Measurements from ENCODE around the gene SPDYE4.

Gene SPDYE4

GRCh38 chr17:8708025-8708461 is 50.3 kb downstream of the SPDYE4 start:
- peak in 1 of 2 experiments; percentile 2 for DNase-seq (ENCODE audit: low read depth in 1 of 2, low spot score in 1 of 2)
- Histone ChIP-seq H3K27me3 (ENCODE audit: insufficient read depth, poor library complexity, severe bottlenecking) (no peaks in the 10 kb centered on the region), H3K4me3 (replicated peaks; ENCODE audit: insufficient read depth, low read length) (no peak overlapping the region), H3K27ac (replicated peaks) (no peak overlapping the region)
- TF ChIP-seq REST (IDR thresholded peaks at IDR 0.05; ENCODE audit: insufficient replicate concordance, low read depth) (no peak), POLR2AphosphoS5 (IDR thresholded peaks at IDR 0.05; ENCODE audit: low read depth) (no peak), GABPA (IDR thresholded peaks at IDR 0.05; ENCODE audit: low read depth) (no peak), SPI1 (IDR thresholded peaks at IDR 0.05; ENCODE audit: borderline replicate concordance, low read depth) (no peak), CTCF (IDR thresholded peaks at IDR 0.05; ENCODE audit: insufficient read depth, low read length) (no peak)

GRCh38 chr17:8707332-8708024 is 50.9 kb downstream of the SPDYE4 start:
- DNase-seq (ENCODE audit: low read depth in 1 of 2, low spot score in 1 of 2) = no peak
- TF ChIP-seq REST (IDR thresholded peaks at IDR 0.05; ENCODE audit: insufficient replicate concordance, low read depth) = no peak
- TF ChIP-seq POLR2AphosphoS5 (IDR thresholded peaks at IDR 0.05; ENCODE audit: low read depth) = no peak
- no peak for TF ChIP-seq CTCF (IDR thresholded peaks at IDR 0.05; ENCODE audit: insufficient read depth, low read length)
- TF ChIP-seq GABPA (IDR thresholded peaks at IDR 0.05; ENCODE audit: low read depth) = no peak
- TF ChIP-seq SPI1 (IDR thresholded peaks at IDR 0.05; ENCODE audit: borderline replicate concordance, low read depth) = no peak
- Histone ChIP-seq H3K4me3 (replicated peaks; ENCODE audit: insufficient read depth, low read length) (no peak overlapping the region), H3K27ac (replicated peaks) (no peak overlapping the region), H3K27me3 (ENCODE audit: insufficient read depth, poor library complexity, severe bottlenecking) (no peaks in the 10 kb centered on the region)

GRCh38 chr17:8706431-8706830 is 51.9 kb downstream of the SPDYE4 start:
- H3K27ac ChIP-seq (replicated peaks) = no peak overlapping the region
- DNase-seq (ENCODE audit: low read depth in 1 of 2, low spot score in 1 of 2) = no peak
- no peak for TF ChIP-seq SPI1 (IDR thresholded peaks at IDR 0.05; ENCODE audit: borderline replicate concordance, low read depth)
- TF ChIP-seq GABPA (IDR thresholded peaks at IDR 0.05; ENCODE audit: low read depth) = no peak
- TF ChIP-seq CTCF (IDR thresholded peaks at IDR 0.05; ENCODE audit: insufficient read depth, low read length) = no peak
- no peak for TF ChIP-seq REST (IDR thresholded peaks at IDR 0.05; ENCODE audit: insufficient replicate concordance, low read depth)
- no peak for TF ChIP-seq POLR2AphosphoS5 (IDR thresholded peaks at IDR 0.05; ENCODE audit: low read depth)
- no peaks in the 10 kb centered on the region for H3K27me3 ChIP-seq (ENCODE audit: insufficient read depth, poor library complexity, severe bottlenecking)
- H3K4me3 ChIP-seq (replicated peaks; ENCODE audit: insufficient read depth, low read length) = no peak overlapping the region

All from HL-60 (cell line).